ENCODE data around the gene LATS1. TPM values are rescaled to one million over a fixed set of nuclear protein-coding genes. Genes with fewer than 3 reads are reported as not detected.

Gene LATS1
- polyA plus RNA-seq, 3 donors: 5.2 to 10.3 (median 10.1) TPM

- Histone ChIP-seq H3K36me3 (replicated peaks in 1 of 2; ENCODE audit: control insufficient read depth in 1 of 2, insufficient read depth in 2 of 2, low read length in 2 of 2) (peaks cover 63 to 82% of the 10 kb centered on the region in 2 donors), H2AFZ (ENCODE audit: insufficient read depth, low read depth, low read length, poor library complexity, severe bottlenecking) (no peak overlapping the region), H3K4me3 (replicated peaks in 1 of 3; ENCODE audit: low read depth in 2 of 3, low read length in 3 of 3) (no peak overlapping the region), H3K4me2 (replicated peaks; ENCODE audit: extremely low read depth, low read length, poor library complexity, severe bottlenecking) (no peak overlapping the region), H3K9ac (ENCODE audit: insufficient read depth, low read length, poor library complexity, severe bottlenecking) (no peak overlapping the region), H4K20me1 (ENCODE audit: insufficient read depth, low read length) (no peaks in the 10 kb centered on the region), H3K79me2 (ENCODE audit: insufficient read depth, low read length) (peaks cover 9% of the 10 kb centered on the region), H3K9me3 (replicated peaks in 1 of 2; ENCODE audit: control insufficient read depth in 1 of 2, insufficient read depth in 1 of 2, low read length in 2 of 2) (no peaks in the 10 kb centered on the region), H3K27me3 (ENCODE audit: control insufficient read depth in 2 of 2, insufficient read depth in 2 of 2, low read length in 2 of 2) (no peaks in the 10 kb centered on the region), H3K4me1 (ENCODE audit: control insufficient read depth in 1 of 2, insufficient read depth in 2 of 2, low read length in 2 of 2) (peaks cover 8 to 10% of the 10 kb centered on the region in 2 donors), H3K27ac (ENCODE audit: low read depth in 1 of 2, low read length in 2 of 2) (no peak overlapping the region)
- H3K4me1 Mint-ChIP-seq: peaks cover 8% of the 10 kb centered on the region
- peaks cover 34 to 78% of the 10 kb centered on the region in 2 donors for H3K36me3 Mint-ChIP-seq
- no peak overlapping the region for H3K27ac Mint-ChIP-seq
- TF ChIP-seq, protein P1, sequence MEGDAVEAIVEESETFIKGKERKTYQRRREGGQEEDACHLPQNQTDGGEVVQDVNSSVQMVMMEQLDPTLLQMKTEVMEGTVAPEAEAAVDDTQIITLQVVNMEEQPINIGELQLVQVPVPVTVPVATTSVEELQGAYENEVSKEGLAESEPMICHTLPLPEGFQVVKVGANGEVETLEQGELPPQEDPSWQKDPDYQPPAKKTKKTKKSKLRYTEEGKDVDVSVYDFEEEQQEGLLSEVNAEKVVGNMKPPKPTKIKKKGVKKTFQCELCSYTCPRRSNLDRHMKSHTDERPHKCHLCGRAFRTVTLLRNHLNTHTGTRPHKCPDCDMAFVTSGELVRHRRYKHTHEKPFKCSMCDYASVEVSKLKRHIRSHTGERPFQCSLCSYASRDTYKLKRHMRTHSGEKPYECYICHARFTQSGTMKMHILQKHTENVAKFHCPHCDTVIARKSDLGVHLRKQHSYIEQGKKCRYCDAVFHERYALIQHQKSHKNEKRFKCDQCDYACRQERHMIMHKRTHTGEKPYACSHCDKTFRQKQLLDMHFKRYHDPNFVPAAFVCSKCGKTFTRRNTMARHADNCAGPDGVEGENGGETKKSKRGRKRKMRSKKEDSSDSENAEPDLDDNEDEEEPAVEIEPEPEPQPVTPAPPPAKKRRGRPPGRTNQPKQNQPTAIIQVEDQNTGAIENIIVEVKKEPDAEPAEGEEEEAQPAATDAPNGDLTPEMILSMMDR (IDR thresholded peaks at IDR 0.05): no peak
- no CpG with 5 or more reads among the region's 1 CpG for WGBS (ENCODE audit: insufficient coverage)
- no peak for DNase-seq
- no peak overlapping the region for H3K4me3 Mint-ChIP-seq
- H3K9me3 Mint-ChIP-seq: no peaks in the 10 kb centered on the region
- intact Hi-C loops (cut with micrococcal nuclease): no loop called here
- no peaks in the 10 kb centered on the region for H3K27me3 Mint-ChIP-seq (ENCODE audit: low read depth in 3 of 3)
Observed at GRCh38 chr6:149734915-149735314, 17.0 kb upstream of the LATS1 start.

DNA sequence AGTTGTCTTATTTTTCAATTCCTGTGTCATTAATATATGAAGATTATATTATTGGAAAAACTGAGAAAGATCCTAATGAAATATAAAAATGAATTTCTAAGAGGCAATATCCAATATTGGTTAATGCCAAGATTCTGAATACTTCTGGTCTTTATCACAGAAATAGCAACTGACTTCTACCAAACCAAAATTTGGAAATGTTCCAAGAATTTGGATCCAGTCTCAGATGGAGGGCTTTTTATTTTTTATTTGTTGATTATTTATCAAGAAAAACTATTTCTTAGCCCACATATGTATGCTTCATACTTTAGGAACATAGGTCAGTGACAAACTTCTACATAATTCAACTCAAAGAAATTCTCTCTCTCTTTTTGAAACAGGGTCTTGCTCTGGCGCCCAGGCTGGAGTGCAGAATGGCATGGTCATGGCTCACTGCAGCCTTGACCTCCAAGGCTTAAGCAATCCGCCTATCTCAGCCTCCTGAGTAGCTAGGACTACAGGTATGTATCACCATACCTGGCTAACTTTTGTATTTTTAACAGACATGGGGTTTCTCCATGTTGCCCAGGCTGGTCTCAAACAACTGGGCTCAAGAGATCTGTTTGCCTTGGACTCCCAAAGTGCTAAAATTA, 15.3 kb upstream of the LATS1 start:
- H3K27ac ChIP-seq (ENCODE audit: low read depth in 1 of 2, low read length in 2 of 2): peak overlapping the region in 1 of 2 donors; percentile 56
- Mint-ChIP-seq H3K27me3 (ENCODE audit: low read depth in 3 of 3) (no peaks in the 10 kb centered on the region), H3K9me3 (no peaks in the 10 kb centered on the region), H3K27ac (peak overlapping the region in 1 of 7 donors; percentile 60), H3K4me1 (peaks cover 24% of the 10 kb centered on the region), H3K4me3 (no peak overlapping the region), H3K36me3 (peaks cover 24 to 62% of the 10 kb centered on the region in 2 donors)
- H3K4me3 ChIP-seq (replicated peaks in 1 of 3; ENCODE audit: low read depth in 2 of 3, low read length in 3 of 3): no peak overlapping the region
- 100% methylated on average over 2 of the region's 2 CpGs for WGBS (ENCODE audit: insufficient coverage)
- no peak overlapping the region for H3K4me2 ChIP-seq (replicated peaks; ENCODE audit: extremely low read depth, low read length, poor library complexity, severe bottlenecking)
- no peaks in the 10 kb centered on the region for H3K9me3 ChIP-seq (replicated peaks in 1 of 2; ENCODE audit: control insufficient read depth in 1 of 2, insufficient read depth in 1 of 2, low read length in 2 of 2)
- H4K20me1 ChIP-seq (ENCODE audit: insufficient read depth, low read length): no peaks in the 10 kb centered on the region
- peaks cover 11% of the 10 kb centered on the region for H3K79me2 ChIP-seq (ENCODE audit: insufficient read depth, low read length)
- peaks cover 46 to 65% of the 10 kb centered on the region in 2 donors for H3K36me3 ChIP-seq (replicated peaks in 1 of 2; ENCODE audit: control insufficient read depth in 1 of 2, insufficient read depth in 2 of 2, low read length in 2 of 2)
- H3K4me1 ChIP-seq (ENCODE audit: control insufficient read depth in 1 of 2, insufficient read depth in 2 of 2, low read length in 2 of 2): peaks cover 25 to 27% of the 10 kb centered on the region in 2 donors
- no peak overlapping the region for H2AFZ ChIP-seq (ENCODE audit: insufficient read depth, low read depth, low read length, poor library complexity, severe bottlenecking)
- intact Hi-C loops (cut with micrococcal nuclease): no loop called here
- no peak for DNase-seq
- TF ChIP-seq, protein P1 (IDR thresholded peaks at IDR 0.05): no peak
- H3K27me3 ChIP-seq (ENCODE audit: control insufficient read depth in 2 of 2, insufficient read depth in 2 of 2, low read length in 2 of 2): no peaks in the 10 kb centered on the region
- H3K9ac ChIP-seq (ENCODE audit: insufficient read depth, low read length, poor library complexity, severe bottlenecking): no peak overlapping the region

Data from CD14-positive monocyte (primary cell).